Measurements from ENCODE around the gene ABO.

Gene ABO

GRCh38 chr9:133306242-133307204 is 31.5 kb upstream of the ABO start:
- Histone ChIP-seq H2AFZ (ENCODE audit: low read depth, low read length) (no peak overlapping the region), H3K4me2 (ENCODE audit: insufficient read depth, low read length) (no peak overlapping the region)

GRCh38 chr9:133305731-133306130 is 30.7 kb upstream of the ABO start:
- no peaks in the 10 kb centered on the region for H3K79me2 ChIP-seq (ENCODE audit: insufficient read depth, low read length)
- no peak for TF ChIP-seq CTCF (IDR thresholded peaks at IDR 0.05; ENCODE audit: borderline replicate concordance, extremely low read depth, low read length, poor library complexity, severe bottlenecking)
- TF ChIP-seq EZH2 (IDR thresholded peaks at IDR 0.05; ENCODE audit: borderline replicate concordance, low read depth, low read length, severe bottlenecking) = no peak
- H2AFZ ChIP-seq (ENCODE audit: low read depth, low read length) = no peak overlapping the region
- H3K4me2 ChIP-seq (ENCODE audit: insufficient read depth, low read length) = no peak overlapping the region
- H3K27me3 ChIP-seq (ENCODE audit: insufficient read depth, low read length, poor library complexity) = no peaks in the 10 kb centered on the region
- no peaks in the 10 kb centered on the region for H3K9me3 ChIP-seq (ENCODE audit: insufficient read depth, low read length, severe bottlenecking)
- H3K36me3 ChIP-seq (ENCODE audit: insufficient read depth, low read length) = no peaks in the 10 kb centered on the region
- no peak overlapping the region for H3K9ac ChIP-seq (ENCODE audit: low read depth, low read length)
- DNase-seq (no peak), ATAC-seq (ENCODE audit: insufficient read depth, low read depth) (no peak)
- H3K27ac ChIP-seq (ENCODE audit: low read length) = no peak overlapping the region
- H3K4me1 ChIP-seq (ENCODE audit: insufficient read depth, low read length) = no peaks in the 10 kb centered on the region
- H3K4me3 ChIP-seq (ENCODE audit: low read depth in 1 of 2, low read length in 2 of 2) = no peak overlapping the region
- no peaks in the 10 kb centered on the region for H4K20me1 ChIP-seq (ENCODE audit: insufficient read depth, low read length)

More at GRCh38 chr9:133306242-133307204, 31.5 kb upstream of the ABO start:
- Histone ChIP-seq H3K9ac (ENCODE audit: low read depth, low read length) (no peak overlapping the region), H3K4me3 (ENCODE audit: low read depth in 1 of 2, low read length in 2 of 2) (no peak overlapping the region), H3K9me3 (ENCODE audit: insufficient read depth, low read length, severe bottlenecking) (no peaks in the 10 kb centered on the region), H3K36me3 (ENCODE audit: insufficient read depth, low read length) (no peaks in the 10 kb centered on the region), H3K79me2 (ENCODE audit: insufficient read depth, low read length) (no peaks in the 10 kb centered on the region), H3K27ac (ENCODE audit: low read length) (no peak overlapping the region), H3K4me1 (ENCODE audit: insufficient read depth, low read length) (no peaks in the 10 kb centered on the region), H4K20me1 (ENCODE audit: insufficient read depth, low read length) (no peaks in the 10 kb centered on the region), H3K27me3 (ENCODE audit: insufficient read depth, low read length, poor library complexity) (no peaks in the 10 kb centered on the region)
- DNase-seq (no peak), ATAC-seq (ENCODE audit: insufficient read depth, low read depth) (no peak)
- TF ChIP-seq EZH2 (IDR thresholded peaks at IDR 0.05; ENCODE audit: borderline replicate concordance, low read depth, low read length, severe bottlenecking) = no peak

GRCh38 chr9:133304477-133305377 is 29.7 kb upstream of the ABO start:
- H3K36me3 ChIP-seq (ENCODE audit: insufficient read depth, low read length) = no peaks in the 10 kb centered on the region
- no peak overlapping the region for H2AFZ ChIP-seq (ENCODE audit: low read depth, low read length)
- no peak for ATAC-seq (ENCODE audit: insufficient read depth, low read depth)
- H3K4me1 ChIP-seq (ENCODE audit: insufficient read depth, low read length) = no peaks in the 10 kb centered on the region
- H3K4me2 ChIP-seq (ENCODE audit: insufficient read depth, low read length) = no peak overlapping the region
- no peaks in the 10 kb centered on the region for H4K20me1 ChIP-seq (ENCODE audit: insufficient read depth, low read length)
- no peaks in the 10 kb centered on the region for H3K79me2 ChIP-seq (ENCODE audit: insufficient read depth, low read length)
- H3K27ac ChIP-seq (ENCODE audit: low read length) = no peak overlapping the region
- DNase-seq = no peak
- H3K9ac ChIP-seq (ENCODE audit: low read depth, low read length) = no peak overlapping the region
- TF ChIP-seq CTCF (IDR thresholded peaks at IDR 0.05; ENCODE audit: borderline replicate concordance, extremely low read depth, low read length, poor library complexity, severe bottlenecking) (no peak), EZH2 (IDR thresholded peaks at IDR 0.05; ENCODE audit: borderline replicate concordance, low read depth, low read length, severe bottlenecking) (no peak)
- H3K9me3 ChIP-seq (ENCODE audit: insufficient read depth, low read length, severe bottlenecking) = no peaks in the 10 kb centered on the region
- no peaks in the 10 kb centered on the region for H3K27me3 ChIP-seq (ENCODE audit: insufficient read depth, low read length, poor library complexity)
- no peak overlapping the region for H3K4me3 ChIP-seq (ENCODE audit: low read depth in 1 of 2, low read length in 2 of 2)

GRCh38 chr9:133304158-133304470 is 29.1 kb upstream of the ABO start:
- Histone ChIP-seq H3K9ac (ENCODE audit: low read depth, low read length) (no peak overlapping the region), H3K36me3 (ENCODE audit: insufficient read depth, low read length) (no peaks in the 10 kb centered on the region), H3K27me3 (ENCODE audit: insufficient read depth, low read length, poor library complexity) (no peaks in the 10 kb centered on the region), H4K20me1 (ENCODE audit: insufficient read depth, low read length) (no peaks in the 10 kb centered on the region), H3K4me2 (ENCODE audit: insufficient read depth, low read length) (no peak overlapping the region), H3K27ac (ENCODE audit: low read length) (no peak overlapping the region), H3K9me3 (ENCODE audit: insufficient read depth, low read length, severe bottlenecking) (no peaks in the 10 kb centered on the region), H3K4me1 (ENCODE audit: insufficient read depth, low read length) (no peaks in the 10 kb centered on the region), H2AFZ (ENCODE audit: low read depth, low read length) (no peak overlapping the region), H3K4me3 (ENCODE audit: low read depth in 1 of 2, low read length in 2 of 2) (no peak overlapping the region), H3K79me2 (ENCODE audit: insufficient read depth, low read length) (no peaks in the 10 kb centered on the region)
- no peak for TF ChIP-seq CTCF (IDR thresholded peaks at IDR 0.05; ENCODE audit: borderline replicate concordance, extremely low read depth, low read length, poor library complexity, severe bottlenecking)
- DNase-seq = no peak
- ATAC-seq (ENCODE audit: insufficient read depth, low read depth) = no peak
